B cell (primary cell): ENCODE data around the gene TEF.

ENCODE experiments used
- CTCF ChIP-seq: fragments of 200-600 bp; IDR thresholded peaks from one replicate; pipeline ENCODE4 v1.8.0; 2022; ENCODE audit warnings: antibody characterized with exemption, mild to moderate bottlenecking
- EZH2 ChIP-seq: IDR thresholded peaks from 2 replicates; pipeline ENCODE4 v1.6.1; 2012; ENCODE audit warnings: borderline replicate concordance, low read depth, mild to moderate bottlenecking, moderate library complexity, low read length; ENCODE audit not compliant: insufficient read depth, poor library complexity, severe bottlenecking

- TF ChIP-seq CTCF: no peak
- TF ChIP-seq EZH2: no peak
These were observed 20.3 kb downstream of the TEF start for GRCh38 chr22:41401781-41402648.
